ENCODE data around the gene DIS3L2. TPM values are rescaled to one million over a fixed set of nuclear protein-coding genes. Genes with fewer than 3 reads are reported as not detected.

Gene DIS3L2
- total and polyA plus RNA-seq, 2 of the 8 experiments (the other 6 are each of a cell fraction or from before 2014, with no cell fraction given), result 11.5 to 21.6 TPM

DNA sequence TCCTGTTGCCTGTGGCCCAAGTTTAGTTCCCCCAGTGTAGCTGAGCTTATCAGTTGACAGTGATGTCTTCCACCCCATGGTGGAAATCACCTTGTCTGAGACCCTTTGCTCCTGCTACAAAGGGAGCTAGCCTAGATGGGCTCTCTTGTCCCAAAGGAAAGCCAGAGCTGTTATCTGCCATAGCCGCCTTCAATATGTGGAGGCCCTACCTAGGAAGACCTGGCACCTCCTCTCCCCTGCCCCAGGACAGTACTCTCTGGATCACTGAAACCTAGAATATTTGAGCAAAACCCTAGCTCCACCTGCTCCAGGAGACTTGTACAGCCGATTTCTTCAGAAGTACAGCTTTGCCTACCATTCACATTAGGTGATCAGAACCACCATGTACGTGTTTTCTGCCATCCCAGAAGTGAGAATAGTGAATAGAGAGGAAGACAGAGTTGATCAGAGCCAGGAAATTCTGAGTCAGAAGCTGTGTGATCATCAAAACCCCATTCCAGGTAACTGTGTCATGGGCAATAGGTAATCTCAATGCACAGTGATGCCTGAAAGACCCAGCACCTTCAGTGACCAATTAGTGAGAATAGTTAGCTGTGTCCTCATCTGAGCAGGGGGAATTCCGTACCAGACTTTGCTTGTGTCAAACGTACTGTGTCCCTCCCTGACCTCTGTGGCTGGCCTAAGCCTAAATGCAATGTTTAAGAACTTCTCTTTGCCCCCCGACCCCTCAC is 278.6 kb downstream of the DIS3L2 start (continued):
- TF ChIP-seq, protein P1, sequence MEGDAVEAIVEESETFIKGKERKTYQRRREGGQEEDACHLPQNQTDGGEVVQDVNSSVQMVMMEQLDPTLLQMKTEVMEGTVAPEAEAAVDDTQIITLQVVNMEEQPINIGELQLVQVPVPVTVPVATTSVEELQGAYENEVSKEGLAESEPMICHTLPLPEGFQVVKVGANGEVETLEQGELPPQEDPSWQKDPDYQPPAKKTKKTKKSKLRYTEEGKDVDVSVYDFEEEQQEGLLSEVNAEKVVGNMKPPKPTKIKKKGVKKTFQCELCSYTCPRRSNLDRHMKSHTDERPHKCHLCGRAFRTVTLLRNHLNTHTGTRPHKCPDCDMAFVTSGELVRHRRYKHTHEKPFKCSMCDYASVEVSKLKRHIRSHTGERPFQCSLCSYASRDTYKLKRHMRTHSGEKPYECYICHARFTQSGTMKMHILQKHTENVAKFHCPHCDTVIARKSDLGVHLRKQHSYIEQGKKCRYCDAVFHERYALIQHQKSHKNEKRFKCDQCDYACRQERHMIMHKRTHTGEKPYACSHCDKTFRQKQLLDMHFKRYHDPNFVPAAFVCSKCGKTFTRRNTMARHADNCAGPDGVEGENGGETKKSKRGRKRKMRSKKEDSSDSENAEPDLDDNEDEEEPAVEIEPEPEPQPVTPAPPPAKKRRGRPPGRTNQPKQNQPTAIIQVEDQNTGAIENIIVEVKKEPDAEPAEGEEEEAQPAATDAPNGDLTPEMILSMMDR (IDR thresholded peaks at IDR 0.05; ENCODE audit: control extremely low read depth in 1 of 3, insufficient read depth in 1 of 3, low read depth in 1 of 3, low read length in 3 of 3), result no peak
- TF ChIP-seq BRCA1 (IDR thresholded peaks at IDR 0.05; ENCODE audit: low read depth, low read length), result no peak
- TF ChIP-seq SP2 (IDR thresholded peaks at IDR 0.05; ENCODE audit: low read length), result no peak
- no peak for TF ChIP-seq MAFK (IDR thresholded peaks at IDR 0.05; ENCODE audit: low read depth, low read length)
- TF ChIP-seq SUZ12 (IDR thresholded peaks at IDR 0.05; ENCODE audit: low read length), result no peak
- TF ChIP-seq SIX5 (IDR thresholded peaks at IDR 0.05; ENCODE audit: low read depth, low read length), result no peak
- no peak for TF ChIP-seq CEBPB (IDR thresholded peaks at IDR 0.05; ENCODE audit: low read depth, low read length)
- no peak for TF ChIP-seq CBX5 (IDR thresholded peaks at IDR 0.05; ENCODE audit: low read depth, low read length)
- no peak for TF ChIP-seq CHD2 (IDR thresholded peaks at IDR 0.05; ENCODE audit: low read length)

Data from H1 (cell line).